ENCODE data around the gene MYO1E. TPM values are rescaled to one million over a fixed set of nuclear protein-coding genes. Genes with fewer than 3 reads are reported as not detected.
"Not testable (repeated sequence)": the region's sequence is repeated elsewhere in the genome, so short reads cannot be mapped to it uniquely, and the experiment has no call there.

Gene MYO1E
- total RNA-seq, 1 donor from 2014 or later, result 45.5 TPM

DNA sequence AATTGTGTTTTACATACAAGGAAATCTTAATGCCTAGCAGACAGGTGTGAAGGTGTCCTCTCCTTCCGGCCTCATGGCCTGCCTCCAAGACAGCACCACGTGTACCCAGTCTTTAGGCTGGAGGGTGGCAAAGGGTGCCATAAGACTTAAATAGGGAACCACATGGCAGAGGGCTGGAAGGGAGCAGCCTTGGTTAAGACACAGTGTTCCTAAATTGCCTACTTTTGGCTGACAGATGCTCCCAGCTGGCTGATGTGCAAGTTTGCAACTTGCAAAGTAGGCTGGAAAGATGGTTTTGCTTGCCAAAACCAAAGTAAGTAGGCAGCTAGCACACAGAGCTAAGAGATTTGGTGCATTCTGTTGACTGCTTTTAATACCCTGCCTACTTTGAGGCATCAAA lies 222.5 kb downstream of the MYO1E start:
- intact Hi-C loops (cut with micrococcal nuclease), result no loop called here

DNA sequence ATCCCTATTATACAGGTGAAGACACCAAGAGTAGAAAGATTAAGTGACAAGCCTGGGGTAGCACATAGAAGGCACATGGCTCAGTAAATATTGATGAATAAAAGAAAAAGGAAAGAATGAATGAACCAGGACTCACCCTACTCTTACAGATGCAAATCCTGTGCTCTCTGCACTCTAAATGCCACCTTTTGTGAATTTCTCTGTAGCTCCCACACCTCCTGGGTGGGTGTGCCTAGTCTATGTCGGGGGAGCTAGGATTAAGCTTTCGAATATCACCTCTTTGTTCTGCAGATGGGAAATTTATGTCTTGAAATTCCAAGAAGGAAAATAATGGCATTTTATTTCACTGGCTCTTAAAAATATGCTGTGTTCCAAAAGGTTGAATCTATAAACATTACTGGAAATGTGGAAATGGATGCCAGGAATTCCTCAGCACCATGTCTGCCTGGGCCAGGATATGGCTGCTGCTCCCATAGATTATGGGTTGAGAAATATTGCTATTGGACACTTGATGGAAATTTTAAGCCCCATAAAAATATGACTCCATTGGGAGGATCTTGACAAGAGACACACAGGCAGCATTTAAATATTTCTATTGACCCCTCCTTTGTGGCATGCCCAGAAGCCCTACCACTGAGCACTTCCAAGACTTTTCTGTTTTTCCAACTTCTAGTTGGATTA lies 224.4 kb downstream of the MYO1E start:
- intact Hi-C loops (cut with micrococcal nuclease), result no loop called here

GRCh38 chr15:59147666-59148065 lies 225.0 kb downstream of the MYO1E start:
- intact Hi-C loops (cut with micrococcal nuclease), result no loop called here

DNA sequence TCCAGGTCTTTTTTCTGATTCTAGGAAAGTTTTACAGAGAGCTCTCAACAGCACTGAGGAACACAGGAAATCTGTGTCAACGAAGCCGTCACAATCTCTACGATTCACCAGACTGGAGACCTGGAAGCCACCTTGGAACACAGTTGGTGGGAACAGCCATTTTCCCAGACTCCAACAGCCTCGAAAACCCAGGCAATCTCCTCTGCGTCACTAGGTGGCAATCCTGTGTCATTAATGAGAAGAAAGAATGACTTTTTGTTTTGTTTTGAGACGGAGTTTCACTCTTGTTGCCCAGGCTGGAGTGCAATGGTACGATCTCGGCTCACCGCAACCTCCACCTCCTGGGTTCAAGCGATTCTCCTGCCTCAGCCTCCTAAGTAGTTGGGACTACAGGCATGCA lies 228.1 kb downstream of the MYO1E start:
- intact Hi-C loops (cut with micrococcal nuclease), result not testable (repeated sequence)

GRCh38 chr15:59143281-59143680 lies 229.4 kb downstream of the MYO1E start:
- intact Hi-C loops (cut with micrococcal nuclease), result no loop called here

DNA sequence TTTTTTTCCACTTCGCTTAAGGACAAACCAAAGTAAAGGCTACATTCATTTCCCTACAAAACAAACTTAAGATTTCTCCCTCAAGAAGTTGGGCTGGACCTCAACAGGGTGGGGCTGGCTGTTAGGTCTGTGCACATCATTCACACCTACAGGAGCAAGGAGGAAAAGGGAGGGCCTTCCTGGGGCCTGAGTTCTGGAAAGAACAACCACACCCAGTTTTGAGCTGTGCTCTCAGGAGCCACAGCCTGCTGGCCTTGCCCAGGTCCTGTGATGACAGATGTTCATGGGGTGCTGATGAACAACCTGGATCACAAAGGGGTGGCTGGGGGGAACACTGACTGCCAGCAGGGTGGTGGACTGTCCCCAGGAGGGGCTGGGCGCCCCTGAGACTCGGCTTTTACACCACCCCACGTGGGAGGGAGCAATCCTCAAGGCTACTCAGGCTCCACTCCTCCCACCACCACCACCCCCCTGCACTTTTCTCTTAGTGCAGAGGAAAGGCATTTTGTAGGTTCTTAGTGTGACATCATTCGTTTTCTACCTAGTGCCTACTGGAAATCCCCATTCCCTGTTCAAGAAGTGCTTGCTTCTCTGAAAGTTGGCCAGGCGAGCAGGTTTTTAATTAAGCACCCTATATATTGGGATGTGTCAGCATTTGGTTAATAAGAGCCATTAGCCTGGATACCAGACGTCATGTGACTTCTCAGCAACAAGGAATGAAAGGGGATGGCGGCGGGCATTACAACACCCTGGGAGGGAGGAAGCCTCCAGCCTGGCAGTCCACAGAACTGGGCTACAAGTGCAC lies 232.0 kb downstream of the MYO1E start:
- intact Hi-C loops (cut with micrococcal nuclease), result no loop called here

GRCh38 chr15:59138243-59138642 lies 234.4 kb downstream of the MYO1E start:
- intact Hi-C loops (cut with micrococcal nuclease), result loop anchor here (2.0 kb wide), 1 partner anchor 157 kb away; no protein-coding TSS in a partner anchor

GRCh38 chr15:59137566-59137965 lies 235.1 kb downstream of the MYO1E start:
- intact Hi-C loops (cut with micrococcal nuclease), result no loop called here

- intact Hi-C loops (cut with micrococcal nuclease), result no loop called here
These were observed 238.7 kb downstream of the MYO1E start for GRCh38 chr15:59133929-59134427.

- intact Hi-C loops (cut with micrococcal nuclease), result no loop called here
These were observed 240.6 kb downstream of the MYO1E start for GRCh38 chr15:59131969-59132562.

DNA sequence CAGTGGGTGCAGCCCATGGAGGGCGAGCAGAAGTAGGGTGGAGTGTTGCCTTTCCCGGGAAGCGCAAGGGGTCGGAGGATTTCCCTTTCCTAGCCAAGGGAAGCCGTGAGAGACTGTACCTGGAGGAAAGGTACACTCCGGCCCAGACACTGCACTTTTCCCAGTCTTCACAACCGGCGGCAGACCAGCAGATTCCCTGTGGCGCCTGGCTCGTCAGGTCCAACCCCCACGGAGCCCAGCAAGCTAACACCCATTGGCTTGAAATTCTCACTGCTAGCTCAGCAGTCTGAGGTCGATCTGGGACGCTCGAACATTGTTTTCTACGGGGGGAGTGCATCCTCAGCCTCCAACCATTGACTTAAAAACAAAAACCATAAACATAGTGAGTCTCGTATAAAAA lies 241.2 kb downstream of the MYO1E start:
- intact Hi-C loops (cut with micrococcal nuclease), result no loop called here

DNA sequence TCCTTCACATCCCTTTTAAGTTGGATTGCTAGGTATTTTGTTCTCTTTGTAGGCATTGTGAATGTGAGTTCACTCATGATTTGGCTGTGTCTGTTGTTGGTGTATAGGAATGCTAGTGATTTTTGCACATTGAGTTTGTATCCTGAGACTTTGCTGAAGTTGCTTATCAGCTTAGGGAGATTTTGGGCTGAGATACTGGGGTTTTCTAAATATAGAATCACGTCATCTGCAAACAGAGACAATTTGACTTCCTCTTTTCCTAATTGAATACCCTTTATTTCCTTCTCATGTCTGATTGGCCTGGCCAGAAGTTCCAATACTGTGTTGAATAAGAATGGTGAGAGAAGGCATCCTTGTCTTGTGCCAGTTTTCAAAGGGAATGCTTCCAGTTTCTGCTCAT lies 245.4 kb downstream of the MYO1E start:
- intact Hi-C loops (cut with micrococcal nuclease), result not testable (repeated sequence)

- intact Hi-C loops (cut with micrococcal nuclease), result not testable (repeated sequence)
These were observed 247.0 kb downstream of the MYO1E start for GRCh38 chr15:59125683-59126082.

DNA sequence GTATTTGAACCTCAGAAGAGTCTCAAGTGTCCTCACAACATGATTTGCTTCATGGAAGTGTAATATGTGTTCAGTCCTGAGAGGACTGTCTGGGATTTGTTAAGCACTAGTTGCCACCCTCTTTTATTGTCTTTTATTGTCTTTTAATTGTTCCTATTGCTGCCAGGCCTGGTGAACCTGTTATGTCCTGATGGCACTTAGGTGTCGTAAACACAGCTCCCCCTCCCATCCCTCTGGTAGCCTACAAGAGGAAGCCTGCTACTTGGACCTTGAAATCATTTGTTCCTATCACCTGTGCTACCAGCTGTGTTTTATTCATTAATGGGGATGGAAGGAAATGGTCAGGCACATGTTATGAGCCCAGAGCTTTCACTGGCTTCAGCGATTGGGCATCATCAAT lies 248.4 kb downstream of the MYO1E start:
- intact Hi-C loops (cut with micrococcal nuclease), result no loop called here

DNA sequence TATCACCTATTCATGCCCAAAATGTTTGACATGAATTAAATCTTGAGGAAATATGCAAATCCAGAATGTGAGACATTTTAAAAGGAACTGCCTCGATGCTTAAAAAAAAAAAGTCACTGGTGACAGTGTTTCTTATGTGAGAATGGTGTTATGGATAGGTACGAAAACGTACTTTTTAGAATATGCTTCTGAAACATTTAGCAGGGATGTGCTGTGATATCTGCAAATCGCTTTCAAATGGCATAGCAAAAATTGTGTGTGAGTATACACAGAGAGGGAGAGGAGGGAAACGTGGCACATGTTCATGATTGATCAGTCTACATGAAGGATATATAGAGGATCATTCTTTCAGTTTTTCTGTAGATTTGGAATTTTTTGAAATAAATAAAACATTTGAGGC lies 251.7 kb downstream of the MYO1E start:
- intact Hi-C loops (cut with micrococcal nuclease), result no loop called here

GRCh38 chr15:59119625-59120024 lies 253.0 kb downstream of the MYO1E start:
- intact Hi-C loops (cut with micrococcal nuclease), result no loop called here

- intact Hi-C loops (cut with micrococcal nuclease), result no loop called here
These were observed 255.9 kb downstream of the MYO1E start for GRCh38 chr15:59116771-59117170.

DNA sequence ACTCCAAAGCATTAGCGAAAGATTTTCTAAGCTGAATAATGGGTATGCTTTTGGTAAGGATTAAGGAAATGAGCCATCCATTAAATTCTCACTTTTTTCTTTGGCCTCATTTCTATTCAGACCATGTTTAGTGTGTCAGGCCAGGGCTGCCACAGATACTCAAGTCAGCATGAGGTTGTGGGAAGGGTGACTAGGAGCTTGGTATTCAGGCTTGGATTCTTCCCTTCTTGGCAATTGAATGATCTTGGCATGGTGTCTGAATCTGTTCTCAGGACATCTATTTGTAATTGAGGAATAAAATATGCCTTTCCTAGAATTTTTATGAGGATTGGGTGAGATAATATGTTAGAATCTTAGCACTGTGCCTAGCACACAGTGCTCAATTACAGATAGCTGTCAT lies 256.5 kb downstream of the MYO1E start:
- intact Hi-C loops (cut with micrococcal nuclease), result no loop called here

DNA sequence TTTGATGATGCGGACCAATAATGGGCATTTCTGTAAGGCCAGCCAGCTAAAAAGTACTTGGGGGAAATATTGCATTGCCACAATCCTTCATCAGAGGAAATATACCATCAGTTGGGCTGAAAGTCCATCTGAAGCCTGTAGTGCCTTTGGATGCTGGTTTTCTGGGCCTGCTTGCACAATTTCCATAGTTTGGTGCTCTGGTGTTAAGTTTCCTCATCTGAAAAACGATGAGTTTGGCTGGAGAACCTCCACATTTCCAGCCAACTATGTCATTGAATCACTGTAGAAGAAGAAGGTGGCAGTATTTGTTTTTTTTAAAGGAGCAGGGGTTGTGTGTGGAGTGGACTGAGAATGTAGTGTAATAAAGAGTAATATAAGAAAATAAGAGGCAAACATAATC lies 257.6 kb downstream of the MYO1E start:
- intact Hi-C loops (cut with micrococcal nuclease), result no loop called here

DNA sequence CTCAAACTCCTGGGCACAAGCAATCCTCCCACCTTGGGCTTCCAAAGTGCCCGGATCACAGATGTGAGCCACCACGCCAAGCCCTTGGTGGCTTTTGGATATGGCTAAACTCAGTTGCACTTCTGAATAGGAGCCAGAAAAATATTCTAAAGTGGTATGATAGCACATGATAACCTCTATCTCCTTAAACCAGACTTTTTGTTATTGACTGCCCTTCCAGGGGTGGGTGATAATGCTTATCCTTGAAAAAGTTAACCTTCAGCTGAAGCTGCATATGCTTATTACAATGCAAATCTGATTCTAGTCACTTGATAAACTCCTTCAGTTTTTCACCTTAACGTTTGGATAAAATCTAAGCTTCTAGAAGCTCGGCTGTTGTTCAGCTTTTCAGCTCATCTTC lies 261.4 kb downstream of the MYO1E start:
- intact Hi-C loops (cut with micrococcal nuclease), result no loop called here

DNA sequence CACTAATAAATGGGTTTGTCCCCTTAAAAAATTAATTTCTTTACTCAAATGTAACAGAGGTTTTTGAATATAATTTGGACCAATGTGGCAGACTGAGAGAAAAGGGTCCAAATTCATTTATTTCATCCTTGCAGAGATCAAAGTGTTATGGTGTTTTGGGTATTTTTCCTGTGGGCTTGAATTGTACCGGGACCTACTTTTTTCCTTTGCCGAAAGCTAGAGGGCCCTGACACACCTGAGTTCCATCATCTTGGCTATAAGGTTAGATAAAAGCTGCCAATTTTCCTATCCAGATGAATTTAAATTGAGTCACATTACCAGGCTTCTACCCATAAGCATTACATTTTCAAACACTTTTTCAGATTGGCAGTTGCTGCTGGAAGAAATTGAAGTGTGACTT lies 266.8 kb downstream of the MYO1E start:
- intact Hi-C loops (cut with micrococcal nuclease), result loop anchor here (1.0 kb wide), 2 partner anchors 119 to 172 kb away; partner anchors contain the start of gene RNF111

Measured in T-helper 2 cell treated with Interferon-gamma antibody and Interleukin-4, amounts not matched to agents 100 ng/mL and 5 ng/mL, for 36 hours (primary cell).